GM19452 (cell line): ENCODE data around the gene LYSMD4.

Experiments used
- ATAC-seq: cut with Tn5 transposase; IDR thresholded peaks from one replicate; pipeline ENCODE4 v1.9.1; 2021; ENCODE audit not compliant: unreplicated experiment

LYSMD4 gene

GRCh38 chr15:99707473-99708270 lies 25.6 kb downstream of the LYSMD4 start:
- no peak for ATAC-seq

- no peak for ATAC-seq
These were observed 26.5 kb downstream of the LYSMD4 start for GRCh38 chr15:99706557-99707303.

GRCh38 chr15:99704444-99704838 lies 28.8 kb downstream of the LYSMD4 start:
- peak; percentile 65 for ATAC-seq

GRCh38 chr15:99703603-99704443 lies 29.4 kb downstream of the LYSMD4 start:
- ATAC-seq, result peak; percentile 45

- ATAC-seq, result no peak
These were observed 30.2 kb downstream of the LYSMD4 start for GRCh38 chr15:99702895-99703602.

GRCh38 chr15:99696096-99696495 lies 37.1 kb downstream of the LYSMD4 start:
- ATAC-seq, result no peak

- no peak for ATAC-seq
These were observed 40.4 kb downstream of the LYSMD4 start for GRCh38 chr15:99692825-99693224.

GRCh38 chr15:99686290-99686689 lies 46.9 kb downstream of the LYSMD4 start:
- ATAC-seq, result no peak

- ATAC-seq, result no peak
These were observed 50.1 kb downstream of the LYSMD4 start for GRCh38 chr15:99683000-99683670.

GRCh38 chr15:99682455-99682854 lies 50.8 kb downstream of the LYSMD4 start:
- ATAC-seq, result no peak

GRCh38 chr15:99681990-99682389 lies 51.2 kb downstream of the LYSMD4 start:
- ATAC-seq, result no peak

GRCh38 chr15:99680276-99680675 lies 53.0 kb downstream of the LYSMD4 start:
- no peak for ATAC-seq

- ATAC-seq, result peak; percentile 71
These were observed 55.6 kb downstream of the LYSMD4 start for GRCh38 chr15:99677540-99678134.
